Measurements from ENCODE around the gene MAN1C1. TPM values are rescaled to one million over a fixed set of nuclear protein-coding genes. Genes with fewer than 3 reads are reported as not detected.

Gene MAN1C1
- total RNA-seq, 1 donor from 2014 or later = 20.4 TPM

GRCh38 chr1:25826571-25826970 is 210.0 kb downstream of the MAN1C1 start:
- no peaks in the 10 kb centered on the region for H3K27me3 ChIP-seq (ENCODE audit: low read depth)
- no peak for ATAC-seq
- H3K9me3 ChIP-seq = no peaks in the 10 kb centered on the region
- peaks cover 67% of the 10 kb centered on the region for H3K36me3 ChIP-seq
- H3K4me3 ChIP-seq = no peak overlapping the region
- intact Hi-C loops (cut with DNase I) = no loop called here
- H3K4me1 ChIP-seq = peaks cover 6% of the 10 kb centered on the region
- DNase-seq = no peak
- H3K27ac ChIP-seq = no peak overlapping the region
- TF ChIP-seq CTCF (IDR thresholded peaks at IDR 0.05) = no peak

GRCh38 chr1:25828491-25828890 is 211.9 kb downstream of the MAN1C1 start:
- no peak for TF ChIP-seq CTCF (IDR thresholded peaks at IDR 0.05)
- no peak for ATAC-seq
- Histone ChIP-seq H3K27me3 (ENCODE audit: low read depth) (no peaks in the 10 kb centered on the region), H3K4me3 (no peak overlapping the region), H3K9me3 (no peaks in the 10 kb centered on the region), H3K27ac (no peak overlapping the region), H3K4me1 (no peaks in the 10 kb centered on the region), H3K36me3 (peaks cover 86% of the 10 kb centered on the region)
- no peak for DNase-seq
- intact Hi-C loops (cut with DNase I) = no loop called here

GRCh38 chr1:25829046-25829445 is 212.5 kb downstream of the MAN1C1 start:
- Histone ChIP-seq H3K4me1 (no peaks in the 10 kb centered on the region), H3K9me3 (no peaks in the 10 kb centered on the region), H3K36me3 (peaks cover 86% of the 10 kb centered on the region), H3K4me3 (no peak overlapping the region), H3K27ac (no peak overlapping the region), H3K27me3 (ENCODE audit: low read depth) (no peaks in the 10 kb centered on the region)
- no peak for TF ChIP-seq CTCF (IDR thresholded peaks at IDR 0.05)
- intact Hi-C loops (cut with DNase I) = no loop called here
- ATAC-seq (no peak), DNase-seq (no peak)

GRCh38 chr1:25831569-25832196 is 215.1 kb downstream of the MAN1C1 start:
- TF ChIP-seq CTCF (IDR thresholded peaks at IDR 0.05) = no peak
- Histone ChIP-seq H3K36me3 (peaks cover 78% of the 10 kb centered on the region), H3K27me3 (ENCODE audit: low read depth) (no peaks in the 10 kb centered on the region), H3K27ac (no peak overlapping the region), H3K4me1 (no peaks in the 10 kb centered on the region), H3K4me3 (no peak overlapping the region), H3K9me3 (no peaks in the 10 kb centered on the region)
- ATAC-seq = no peak
- no peak for DNase-seq
- intact Hi-C loops (cut with DNase I) = no loop called here

- intact Hi-C loops (cut with DNase I) = no loop called here
- no peak for ATAC-seq
Measured at GRCh38 chr1:25832336-25833037, 215.9 kb downstream of the MAN1C1 start.

More at GRCh38 chr1:25832336-25833037, 215.9 kb downstream of the MAN1C1 start:
- no peak for TF ChIP-seq CTCF (IDR thresholded peaks at IDR 0.05)
- no peak for DNase-seq
- Histone ChIP-seq H3K27me3 (ENCODE audit: low read depth) (no peaks in the 10 kb centered on the region), H3K27ac (no peak overlapping the region), H3K4me3 (no peak overlapping the region), H3K36me3 (peaks cover 70% of the 10 kb centered on the region), H3K9me3 (no peaks in the 10 kb centered on the region), H3K4me1 (no peaks in the 10 kb centered on the region)
